Gastroesophageal sphincter (tissue), 3 donors: ENCODE results near the gene PYCR2.

Experiments
- CTCF ChIP-seq, 4 experiments: fragments of 200-600 bp in 2 of 4; fragments of 450-650 bp in 2 of 4; sonication (generic) in 1 of 4; IDR thresholded peaks; one replicate each; pipeline ENCODE4 v1.5.1; 2017 to 2019; ENCODE audit warnings: antibody characterized with exemption in 4 of 4, mild to moderate bottlenecking in 2 of 4, moderate library complexity in 2 of 4
- POLR2A ChIP-seq, 2 donors: fragments of 450-650 bp; IDR thresholded peaks; one replicate each; pipeline ENCODE4 v1.6.1; 2017; ENCODE audit warnings: antibody characterized with exemption in 2 of 2, mild to moderate bottlenecking in 2 of 2, moderate library complexity in 1 of 2
- POLR2AphosphoS5 ChIP-seq: sonication (generic); formaldehyde crosslinking; IDR thresholded peaks from one replicate; pipeline ENCODE4 v1.6.1; 2017; ENCODE audit warnings: antibody characterized with exemption

GRCh38 chr1:225915538-225915991 lies 8.5 kb downstream of the PYCR2 start:
- TF ChIP-seq CTCF (IDR thresholded peaks at IDR 0.05) (no peak), POLR2AphosphoS5 (no peak), POLR2A (IDR thresholded peaks at IDR 0.05) (no peak)
